Epithelial cell of esophagus (primary cell): ENCODE results near the gene ISG20.

ENCODE experiments used
- DNase-seq: peaks from one replicate; pipeline ENCODE4 v3.0.0; 2010; ENCODE audit warnings: low read depth
- H3K4me3 ChIP-seq: 2 replicates; pipeline ENCODE4 v1.5.1; 2011; ENCODE audit warnings: mild to moderate bottlenecking, low read length, control low read depth
- CTCF ChIP-seq: IDR thresholded peaks from 2 replicates; pipeline ENCODE4 v1.5.1; 2011; ENCODE audit warnings: low read depth, mild to moderate bottlenecking, low read length, control low read depth, inconsistent platforms; ENCODE audit not compliant: insufficient read depth; ENCODE audit errors: missing control alignments

ISG20 gene

GRCh38 chr15:88606070-88606794, 32.6 kb upstream of the ISG20 start:
- TF ChIP-seq CTCF: no peak
- no peak for DNase-seq
- H3K4me3 ChIP-seq: no peak overlapping the region

DNA sequence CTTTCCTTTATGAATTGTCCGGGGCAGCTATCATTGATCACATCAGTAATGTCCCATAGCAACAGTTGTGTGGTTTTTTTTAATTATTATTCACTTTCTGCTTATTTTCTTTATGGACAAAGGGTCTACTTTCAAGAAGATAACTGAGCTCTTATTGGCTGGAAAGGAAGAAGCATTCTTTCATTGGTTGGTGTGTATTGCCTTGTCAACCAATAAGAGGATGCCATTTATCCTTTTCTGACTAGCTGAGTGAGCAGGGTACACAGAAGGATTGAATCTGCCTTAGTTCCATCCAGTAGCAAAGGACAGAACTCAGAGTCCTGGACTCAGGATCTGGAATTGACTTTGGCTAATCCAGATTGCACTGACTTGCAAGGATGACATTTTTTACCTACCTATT, 30.9 kb upstream of the ISG20 start:
- no peak for TF ChIP-seq CTCF
- no peak for DNase-seq
- no peak overlapping the region for H3K4me3 ChIP-seq

DNA sequence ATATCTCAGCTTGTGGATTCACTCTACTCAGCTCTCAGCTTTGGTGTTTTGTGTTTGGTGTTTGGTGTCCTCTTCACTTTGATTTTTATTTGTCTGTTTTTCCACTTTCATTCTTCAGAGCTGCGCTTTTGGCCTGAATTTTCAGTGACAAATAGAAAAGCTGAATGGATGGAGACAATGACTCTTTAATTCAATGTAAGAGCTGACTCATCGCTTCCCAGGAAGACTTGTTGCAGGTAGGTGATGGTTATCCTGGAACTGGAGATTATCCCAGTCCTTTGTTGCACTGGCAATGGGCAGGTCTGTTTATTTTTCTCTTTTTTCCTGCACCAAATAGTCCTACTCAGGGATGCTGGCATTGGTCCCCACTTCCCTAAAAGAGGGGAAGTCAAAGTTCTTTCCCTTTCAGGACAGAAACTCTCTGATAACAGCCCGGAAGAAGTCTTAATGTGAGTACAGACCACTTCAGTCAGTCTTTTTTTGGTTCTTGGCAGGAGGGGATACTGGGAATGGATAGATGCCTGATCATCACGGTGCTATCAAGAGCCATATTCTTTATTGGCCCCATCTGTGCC, 30.1 kb upstream of the ISG20 start:
- no peak for DNase-seq
- TF ChIP-seq CTCF: no peak
- H3K4me3 ChIP-seq: no peak overlapping the region

DNA sequence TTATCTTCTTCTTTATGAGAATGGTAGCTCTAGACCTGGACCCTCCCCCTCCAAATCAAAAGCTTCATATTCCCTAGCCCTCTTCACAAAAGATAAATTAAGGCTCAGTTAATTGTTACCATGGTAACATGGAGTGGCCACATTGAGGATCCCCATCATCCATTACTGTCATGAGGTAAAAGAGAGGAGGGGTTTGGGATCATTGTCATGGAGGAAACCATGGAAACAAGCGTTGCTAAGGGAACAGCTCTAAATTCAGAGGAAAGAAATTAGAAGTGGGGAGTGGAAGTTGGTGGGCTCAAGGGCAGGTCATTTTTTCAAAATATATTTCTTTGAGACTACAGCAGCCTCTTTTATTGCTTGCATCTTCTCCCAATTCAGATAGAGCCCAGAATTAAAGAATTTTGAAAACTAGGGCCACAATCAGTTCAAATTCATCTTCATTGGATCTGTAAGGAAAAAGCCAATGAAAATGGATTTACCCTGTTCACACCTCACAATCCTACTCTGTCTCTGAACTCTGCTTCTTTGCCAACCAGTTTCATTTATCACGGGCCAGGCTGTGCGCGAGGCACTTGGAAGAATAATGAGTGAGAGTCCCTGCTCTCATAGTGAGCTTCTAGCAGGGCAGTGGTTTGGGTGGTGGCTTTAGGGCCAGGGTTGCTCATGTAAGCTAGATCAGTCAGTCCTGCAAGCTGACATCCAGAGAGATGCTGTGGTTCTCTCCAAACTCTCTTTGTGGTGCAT, 29.3 kb upstream of the ISG20 start:
- DNase-seq: no peak
- TF ChIP-seq CTCF: no peak
- H3K4me3 ChIP-seq: no peak overlapping the region

DNA sequence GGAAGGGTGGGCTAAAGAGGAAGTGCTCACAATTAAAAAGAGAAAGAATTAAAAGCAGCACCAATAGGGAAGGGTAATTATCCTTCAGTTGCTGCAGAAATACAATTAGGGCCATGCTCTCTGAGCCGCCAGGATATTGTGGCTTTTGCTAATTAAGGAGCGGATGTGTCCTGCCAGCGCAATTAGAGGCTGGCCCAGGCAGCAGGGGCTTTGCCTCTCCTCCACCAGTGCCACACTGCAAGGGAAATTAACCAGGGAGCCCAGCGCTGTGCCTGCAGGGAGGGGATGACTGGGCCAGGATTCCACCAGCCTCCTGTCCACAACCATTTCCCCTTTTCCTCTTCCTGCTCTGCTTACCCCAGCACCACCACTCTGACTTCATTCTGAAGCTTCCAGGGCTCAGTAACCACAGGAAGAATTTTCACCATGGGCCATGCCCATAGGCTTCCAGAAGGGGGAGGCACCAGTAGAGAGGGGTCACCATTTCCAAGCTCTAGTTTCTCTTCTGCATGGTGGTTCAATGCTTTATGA, 28.1 kb upstream of the ISG20 start:
- no peak overlapping the region for H3K4me3 ChIP-seq
- DNase-seq: no peak
- no peak for TF ChIP-seq CTCF

DNA sequence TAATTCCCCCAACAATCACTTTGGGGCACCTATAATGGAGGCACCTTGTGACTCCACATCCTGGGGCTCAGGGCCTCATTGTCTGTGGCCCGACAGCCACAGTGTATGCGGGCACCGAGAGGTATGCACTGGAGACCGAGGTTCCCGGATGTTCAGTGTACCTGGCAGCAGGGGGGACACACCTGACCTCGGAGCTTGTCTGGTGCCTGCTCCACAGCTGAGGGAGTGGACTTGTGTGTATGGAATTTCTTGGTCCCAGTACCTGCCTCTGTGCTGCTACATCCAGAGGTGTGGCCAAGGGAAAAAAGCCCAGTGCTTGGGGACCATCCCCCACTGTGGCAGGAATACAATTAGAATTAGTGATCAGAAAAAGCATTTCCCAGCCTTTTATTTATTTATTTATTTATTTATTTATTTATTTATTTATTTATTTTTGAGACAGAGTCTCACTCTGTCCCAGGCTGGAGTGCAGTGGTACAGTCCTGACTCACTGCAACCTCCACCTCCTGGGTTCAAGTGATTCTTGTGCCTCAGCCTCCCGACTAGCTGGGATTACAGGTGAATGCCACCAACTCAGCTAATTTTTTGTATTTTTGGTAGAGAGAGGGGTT, 26.5 kb upstream of the ISG20 start:
- no peak for DNase-seq
- TF ChIP-seq CTCF: no peak
- H3K4me3 ChIP-seq: no peak overlapping the region
